Endothelial cell of hepatic sinusoid (primary cell): ENCODE data around the gene CPXM2.

Experiments
- in situ Hi-C: cut with HindIII; loops from 2 replicates; pipeline ENCODE4 v1.10.0; 2017; ENCODE audit warnings: low sequenced_read_pairs

CPXM2 gene

DNA sequence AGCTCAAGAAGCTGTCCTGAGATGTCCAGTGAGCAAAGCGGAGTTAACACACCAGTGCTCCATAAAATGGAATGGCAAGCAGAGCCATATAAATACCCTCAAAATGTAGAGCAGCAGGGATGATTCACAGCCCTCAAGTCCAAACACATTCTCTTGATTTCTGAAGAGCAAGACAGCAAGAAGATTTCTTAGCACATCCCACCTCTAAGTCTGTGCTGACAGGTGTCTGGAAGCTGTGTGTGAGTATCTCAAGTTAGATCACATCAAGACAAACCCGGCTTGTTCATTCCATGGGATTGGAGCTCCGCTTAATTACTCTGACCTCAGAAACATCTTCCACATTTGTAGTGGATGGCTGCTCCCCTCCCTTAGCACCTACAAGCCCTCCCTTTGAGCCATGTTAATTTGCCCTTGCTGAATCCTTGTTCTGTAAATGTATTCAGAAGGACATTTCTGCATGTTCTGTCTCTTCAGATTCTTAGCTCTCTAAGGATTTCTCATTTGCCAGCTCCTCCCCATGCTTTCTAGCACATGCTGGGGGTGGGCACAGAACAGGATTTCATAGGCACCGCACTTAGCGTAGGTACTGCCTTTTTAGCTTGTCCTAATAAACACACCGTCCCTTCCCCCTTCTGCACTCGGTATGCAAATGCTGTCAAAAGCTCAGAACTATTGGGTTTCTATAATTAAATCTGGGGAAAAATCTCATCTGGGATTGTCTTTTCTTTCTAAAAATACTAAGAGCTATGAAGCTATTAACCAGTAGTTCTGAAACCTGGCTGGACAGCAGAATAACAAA is 112.7 kb downstream of the CPXM2 start:
- in situ Hi-C loops, result no loop called here

DNA sequence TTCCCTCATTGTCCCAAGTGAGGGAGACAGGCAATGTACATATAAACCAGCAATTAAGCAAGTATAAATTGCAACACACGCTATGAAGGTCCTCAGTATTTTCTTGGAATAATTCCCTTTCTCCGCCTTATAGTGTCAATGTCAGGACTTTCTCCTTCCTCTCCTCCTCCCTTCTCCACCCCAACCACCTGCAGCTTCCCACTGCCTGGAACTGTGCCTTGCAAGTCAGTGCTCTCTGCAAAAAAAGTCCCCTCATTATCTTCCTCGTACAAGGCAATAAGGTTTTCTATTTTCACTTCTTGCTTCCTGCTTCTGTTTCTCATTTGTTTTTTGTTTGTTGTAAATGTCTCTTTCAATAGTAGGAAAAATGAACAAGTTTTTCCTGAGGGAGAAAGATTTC is 113.7 kb downstream of the CPXM2 start:
- in situ Hi-C loops, result no loop called here

DNA sequence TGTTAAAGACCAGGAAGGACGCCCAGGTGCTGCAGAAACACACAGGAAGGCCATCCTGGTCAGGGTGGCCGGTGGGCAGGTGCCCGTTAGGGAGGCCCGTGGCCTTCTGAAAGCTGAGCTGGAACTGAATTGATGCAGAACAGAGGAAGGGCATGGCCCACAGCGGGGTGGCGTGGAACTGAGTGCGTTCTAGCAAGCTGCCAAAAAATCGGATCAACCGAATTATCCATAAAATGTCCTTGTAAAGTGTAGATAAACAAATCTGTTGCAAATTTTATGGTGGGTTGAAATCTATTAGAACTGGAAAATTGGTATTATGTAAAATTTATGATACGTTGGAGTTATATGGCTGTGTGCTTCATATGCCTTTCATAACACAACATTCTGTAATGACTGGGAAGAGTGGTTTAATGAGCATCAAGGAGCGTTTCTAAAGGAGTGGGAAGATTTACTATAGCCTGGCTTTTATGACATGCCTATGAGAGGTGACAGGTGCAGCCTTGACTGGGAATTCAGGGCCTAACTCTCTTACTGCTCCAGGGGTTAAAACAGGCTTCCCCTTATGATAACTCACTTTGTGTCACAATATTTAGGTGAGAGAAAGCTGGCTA is 117.4 kb downstream of the CPXM2 start:
- in situ Hi-C loops, result no loop called here

DNA sequence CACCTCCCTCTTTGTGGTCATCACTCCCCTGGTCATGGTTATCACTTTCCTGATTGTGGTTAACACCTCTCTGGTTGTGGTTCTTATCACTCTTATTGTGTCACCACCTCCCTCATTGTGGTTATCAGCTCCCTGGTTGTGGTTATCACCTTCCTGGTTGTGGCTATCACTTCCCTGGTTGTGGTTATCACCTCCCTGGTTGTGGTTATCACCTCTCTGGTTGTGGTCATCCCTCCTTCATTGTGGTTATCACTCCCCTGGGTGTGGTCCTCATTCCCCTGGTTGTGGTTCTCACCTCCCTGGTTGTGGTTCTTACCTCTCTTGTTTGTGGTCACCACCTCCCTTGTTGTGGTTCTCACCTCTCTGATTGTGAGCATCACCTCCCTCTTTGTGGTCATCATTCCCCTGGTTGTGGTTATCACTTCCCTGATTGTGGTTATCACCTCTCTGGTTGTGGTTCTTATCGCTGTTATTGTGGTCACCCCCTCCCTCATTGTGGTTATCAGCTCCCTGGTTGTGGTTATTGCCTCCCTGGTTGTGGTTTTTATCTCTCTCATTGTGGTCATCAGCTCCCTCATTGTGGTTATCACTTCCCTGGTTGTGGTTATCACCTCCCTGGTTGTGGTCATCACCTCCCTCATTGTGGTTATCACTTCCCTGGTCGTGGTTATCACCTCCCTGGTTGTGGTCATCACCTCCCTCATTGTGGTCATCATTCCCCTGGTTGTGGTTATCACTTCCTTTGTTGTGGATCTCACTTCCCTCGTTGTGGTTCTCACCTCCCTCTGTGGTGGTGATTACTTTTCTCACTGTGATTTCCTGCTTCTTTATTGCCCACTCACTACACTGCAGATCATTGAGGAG is 118.7 kb downstream of the CPXM2 start:
- in situ Hi-C loops, result no loop called here

DNA sequence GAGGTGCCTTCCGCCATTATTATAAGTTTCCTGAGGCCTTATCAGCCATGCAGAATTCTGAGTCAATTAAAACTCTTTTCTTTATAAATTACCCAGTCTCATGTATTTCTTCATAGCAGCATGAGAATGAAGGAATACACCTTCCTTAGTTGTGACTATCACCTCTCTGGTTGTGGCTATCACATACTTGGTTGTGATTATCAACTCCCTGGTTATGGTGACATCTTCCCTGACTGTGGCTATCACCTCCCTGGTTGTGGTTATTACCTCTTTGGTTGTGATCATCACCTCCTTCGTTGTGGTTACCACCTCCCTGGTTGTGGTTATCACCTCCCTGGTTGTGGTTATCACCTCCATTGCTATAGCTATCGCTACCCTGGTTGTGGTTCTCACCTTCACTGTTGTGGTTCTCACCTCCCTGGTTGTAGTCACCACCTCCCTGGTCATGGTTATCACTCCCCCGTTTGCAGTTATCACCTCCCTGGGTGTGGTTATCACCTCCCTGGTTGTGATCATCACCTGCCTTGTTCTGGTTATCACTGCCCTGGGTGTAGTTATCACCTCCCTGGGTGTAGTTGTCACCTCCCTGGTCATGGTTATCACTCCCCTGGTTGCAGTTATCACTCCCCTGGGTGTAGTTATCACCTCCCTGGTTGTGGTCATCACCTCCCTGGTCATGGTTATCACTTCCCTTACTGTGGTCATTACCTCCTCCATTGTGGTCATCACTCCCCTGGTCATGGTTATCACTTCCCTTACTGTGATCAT is 119.5 kb downstream of the CPXM2 start:
- in situ Hi-C loops, result no loop called here

DNA sequence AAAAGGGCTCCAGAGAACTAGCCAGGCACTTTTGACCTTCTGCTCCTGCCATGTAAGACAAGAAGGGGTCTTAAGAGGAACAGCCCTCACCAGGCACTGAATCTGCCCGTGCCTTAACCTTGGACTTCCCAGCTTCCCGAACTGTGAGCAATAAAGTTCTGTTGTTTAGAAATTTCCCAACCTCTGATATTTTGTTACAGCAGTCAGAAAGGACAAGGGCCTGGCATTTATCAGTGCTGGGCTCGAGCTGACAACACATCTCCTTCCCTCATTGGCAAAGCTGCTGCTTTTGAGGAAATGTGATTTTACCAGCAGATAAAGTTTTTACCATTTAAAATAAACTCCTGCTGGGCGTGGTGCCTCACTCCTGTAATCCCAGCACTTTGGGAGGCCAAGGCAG is 122.0 kb downstream of the CPXM2 start:
- in situ Hi-C loops, result no loop called here

DNA sequence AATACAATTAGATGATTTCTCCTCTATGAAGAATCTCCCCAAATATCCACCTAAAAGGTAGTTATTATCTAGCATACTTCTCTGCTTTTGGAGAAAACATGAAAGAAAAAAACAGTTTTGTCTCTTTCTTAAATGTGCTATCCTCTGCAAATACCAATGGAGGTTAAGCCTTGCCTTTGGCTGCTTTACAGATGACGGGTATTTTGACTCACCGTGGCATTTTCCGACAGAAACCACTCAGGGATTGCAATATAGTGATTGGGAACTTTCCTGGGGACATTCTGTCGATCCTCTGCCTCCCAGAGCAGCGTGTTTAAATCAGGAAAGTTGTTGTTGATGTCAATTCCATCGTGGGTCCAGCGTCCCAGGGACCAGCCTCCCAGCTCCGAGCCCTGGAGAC is 124.8 kb downstream of the CPXM2 start:
- in situ Hi-C loops, result no loop called here

DNA sequence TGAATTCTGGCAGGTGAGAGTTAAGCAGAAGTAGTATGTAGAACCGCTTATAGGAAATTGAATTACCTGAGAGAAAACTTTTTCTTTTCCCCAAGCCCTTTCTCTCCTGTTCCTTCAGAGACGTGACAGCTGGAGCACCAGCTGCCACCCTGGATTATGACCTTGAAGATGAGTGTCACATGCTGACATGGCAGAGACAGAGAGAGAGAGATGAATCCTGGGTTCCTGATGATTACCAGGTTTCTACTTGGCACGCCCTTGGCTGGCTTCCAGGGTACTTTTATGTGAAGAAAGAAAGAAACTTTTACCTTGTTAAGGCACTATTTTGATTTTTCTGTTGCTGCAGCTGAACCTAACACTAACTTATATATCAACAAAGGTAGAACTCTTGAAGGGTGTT is 125.6 kb downstream of the CPXM2 start:
- in situ Hi-C loops, result no loop called here

DNA sequence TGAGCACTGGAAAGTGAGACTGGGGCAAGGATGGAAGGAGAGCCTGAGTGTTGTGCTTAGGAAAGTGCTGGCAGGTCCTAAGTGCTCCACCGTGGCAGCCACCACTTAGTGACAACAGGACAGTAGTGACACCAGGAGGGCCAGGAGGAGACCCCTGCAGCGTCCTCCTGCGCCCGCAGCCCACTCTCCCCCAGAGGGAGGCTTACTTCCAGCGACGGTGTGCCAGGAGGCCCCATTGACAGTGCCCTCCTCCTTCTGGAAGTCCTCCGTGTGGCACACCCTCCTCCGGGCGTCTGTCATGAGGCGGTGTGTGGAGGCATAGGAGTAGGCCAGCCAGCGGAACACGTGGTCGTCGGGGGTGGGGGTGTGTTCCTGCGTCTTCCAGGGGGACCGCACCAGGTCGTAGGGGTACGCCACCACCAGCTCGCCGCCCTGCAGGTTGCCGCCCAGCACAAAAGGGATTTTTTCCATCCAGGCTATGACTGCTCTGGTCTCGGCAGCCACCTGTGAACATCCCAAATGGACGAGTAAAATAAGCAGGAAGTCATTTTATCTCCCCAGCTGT is 129.9 kb downstream of the CPXM2 start:
- in situ Hi-C loops, result no loop called here

DNA sequence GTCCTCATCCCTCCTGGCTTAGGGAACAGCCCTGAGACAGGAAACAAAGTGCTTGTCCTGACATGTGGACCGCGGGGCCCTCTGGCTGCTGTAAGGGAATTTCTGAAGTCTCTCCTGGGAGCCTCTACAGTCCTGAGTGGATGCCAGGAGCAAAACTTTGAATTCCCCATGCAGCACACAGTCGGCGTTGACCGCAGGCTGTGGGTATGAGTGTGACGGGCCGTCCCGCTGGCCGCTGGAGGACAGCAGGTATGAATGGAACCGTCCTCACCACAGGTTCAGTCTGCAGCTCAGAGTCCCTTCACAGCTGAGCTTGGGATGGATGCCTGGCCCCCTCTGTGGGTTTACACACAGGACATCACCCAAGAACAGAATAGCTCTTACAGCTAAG is 130.6 kb downstream of the CPXM2 start:
- in situ Hi-C loops, result no loop called here

DNA sequence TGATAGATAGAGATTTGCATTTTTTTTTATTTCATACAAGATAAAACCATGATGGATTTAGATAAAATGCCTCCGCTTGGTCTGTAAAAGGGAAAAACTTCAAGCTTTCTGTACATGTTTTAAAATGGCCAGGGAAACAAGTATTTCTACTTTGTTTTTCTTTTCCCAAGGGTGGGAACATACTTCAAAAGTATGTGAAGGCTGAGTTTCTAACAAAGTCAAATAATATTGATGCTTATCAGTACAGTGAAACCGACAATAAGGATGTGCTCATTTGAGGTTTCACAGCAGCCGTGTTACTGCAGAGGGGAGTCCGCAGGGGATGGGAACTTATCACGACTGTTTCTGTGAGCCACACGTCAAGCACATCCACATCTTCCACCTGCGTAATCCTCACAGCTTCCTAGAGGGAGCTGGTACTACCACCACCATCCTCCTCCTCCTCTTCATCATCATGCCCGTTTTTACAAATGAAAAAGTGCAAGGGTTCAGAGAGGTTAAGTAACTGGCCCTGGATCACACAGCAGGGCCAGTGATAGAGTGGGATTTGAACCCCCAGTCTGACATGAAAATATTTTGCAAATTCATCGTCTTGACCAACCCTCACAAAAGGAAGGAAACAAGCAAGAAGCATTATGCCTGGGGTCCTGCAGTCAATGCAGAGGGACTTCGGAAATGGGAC is 131.1 kb downstream of the CPXM2 start:
- in situ Hi-C loops, result no loop called here

DNA sequence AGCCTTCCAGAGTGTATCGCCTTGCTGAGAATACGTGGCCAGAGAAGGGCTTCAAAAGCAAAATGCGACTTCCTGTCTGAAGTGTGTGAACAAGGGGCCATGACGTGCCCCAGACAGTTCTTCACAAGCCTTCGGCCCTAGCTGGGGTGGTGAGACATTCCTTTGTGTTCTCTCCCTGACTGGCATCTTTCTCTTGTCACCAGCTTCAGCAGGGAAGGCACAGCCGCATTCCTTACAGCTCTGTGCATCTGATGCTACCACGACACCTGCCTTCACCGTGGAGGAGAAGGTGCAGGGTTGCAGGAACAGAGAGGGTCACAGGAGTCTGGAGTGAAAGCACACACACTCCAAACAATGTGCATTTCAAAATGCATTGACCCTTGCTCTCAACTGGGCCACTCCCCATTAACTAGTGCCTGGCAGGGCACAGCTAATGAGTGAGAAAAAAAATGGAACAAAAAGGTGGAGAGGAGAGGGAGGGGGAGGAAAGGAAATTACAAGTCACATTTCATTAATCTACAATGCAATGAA is 132.0 kb downstream of the CPXM2 start:
- in situ Hi-C loops, result no loop called here

DNA sequence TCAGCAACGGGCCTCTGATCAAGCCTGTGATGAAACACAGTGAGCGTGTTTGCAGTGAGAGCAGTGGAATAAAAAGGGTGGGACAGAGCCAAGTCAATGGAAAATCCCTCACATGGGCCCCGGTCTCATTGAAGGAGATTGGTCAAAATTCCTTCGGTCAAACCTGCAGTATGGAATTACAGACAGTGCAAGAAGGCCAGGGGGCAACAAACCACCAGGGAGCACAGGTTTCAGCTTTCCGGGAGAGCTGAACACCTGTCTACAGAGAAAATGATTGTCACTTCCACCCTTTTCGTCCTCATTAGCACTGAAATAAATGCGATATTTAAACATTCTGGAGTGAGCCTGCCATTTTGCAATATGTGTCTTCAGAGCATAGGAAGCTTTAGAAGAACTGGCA is 132.6 kb downstream of the CPXM2 start:
- in situ Hi-C loops, result no loop called here

DNA sequence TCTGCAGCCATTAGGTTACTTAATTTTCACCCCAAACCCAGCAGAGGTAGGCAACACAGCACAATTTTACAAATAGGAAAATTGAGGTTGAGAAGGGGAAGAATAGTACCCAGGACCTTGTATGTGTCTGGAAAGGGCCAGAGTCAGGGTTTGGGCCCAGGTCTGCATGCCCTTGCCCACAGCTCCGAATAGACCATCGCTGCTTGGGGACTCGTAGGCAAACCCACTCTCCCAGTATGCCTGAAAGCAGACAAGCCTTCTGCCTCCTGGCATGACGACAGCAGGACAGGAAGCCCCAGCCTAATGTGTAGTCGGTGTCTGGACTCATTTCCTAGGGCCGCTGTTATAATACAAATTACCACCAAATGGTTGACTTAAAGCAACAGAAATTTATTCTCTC is 133.8 kb downstream of the CPXM2 start:
- in situ Hi-C loops, result no loop called here

DNA sequence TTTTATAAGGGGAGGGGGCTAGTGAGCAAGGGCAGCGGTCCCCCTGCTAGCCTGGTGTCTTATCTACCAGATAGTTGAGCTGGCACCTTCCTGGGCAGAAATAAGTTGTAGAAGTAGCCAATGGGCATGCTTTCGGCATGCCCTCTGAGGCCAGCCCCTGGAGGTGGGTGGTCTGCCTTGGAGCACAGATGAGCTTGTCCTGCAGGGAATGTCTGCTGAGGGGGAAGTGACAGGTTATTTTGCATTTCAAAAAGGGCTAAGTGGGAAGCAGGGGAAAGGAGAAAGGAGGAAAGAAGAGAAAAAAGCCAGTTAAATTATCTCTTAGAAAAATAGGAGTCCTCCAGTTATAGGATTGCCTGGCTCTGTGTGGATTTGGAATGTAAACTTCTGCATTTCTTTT is 136.5 kb downstream of the CPXM2 start:
- in situ Hi-C loops, result no loop called here

DNA sequence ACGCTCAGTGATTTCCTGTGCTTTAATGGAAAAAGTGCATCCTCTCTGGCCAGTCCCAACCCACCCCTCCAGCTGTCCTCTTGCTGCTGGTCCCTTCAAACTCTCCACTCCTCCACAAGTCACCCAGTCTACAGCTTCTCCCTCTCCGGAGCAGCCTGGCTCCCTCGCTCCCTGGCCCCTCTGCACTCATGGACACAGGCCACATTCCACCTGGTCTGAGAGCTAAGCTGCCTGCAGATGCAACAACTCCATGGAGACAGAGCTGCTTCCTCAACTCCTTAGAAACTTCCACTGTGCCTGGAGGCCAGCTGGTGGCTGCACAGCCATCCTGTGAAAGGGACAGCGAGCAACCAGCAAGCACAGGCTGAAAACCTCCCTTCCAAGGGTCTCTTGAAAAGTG is 137.5 kb downstream of the CPXM2 start:
- in situ Hi-C loops, result no loop called here

DNA sequence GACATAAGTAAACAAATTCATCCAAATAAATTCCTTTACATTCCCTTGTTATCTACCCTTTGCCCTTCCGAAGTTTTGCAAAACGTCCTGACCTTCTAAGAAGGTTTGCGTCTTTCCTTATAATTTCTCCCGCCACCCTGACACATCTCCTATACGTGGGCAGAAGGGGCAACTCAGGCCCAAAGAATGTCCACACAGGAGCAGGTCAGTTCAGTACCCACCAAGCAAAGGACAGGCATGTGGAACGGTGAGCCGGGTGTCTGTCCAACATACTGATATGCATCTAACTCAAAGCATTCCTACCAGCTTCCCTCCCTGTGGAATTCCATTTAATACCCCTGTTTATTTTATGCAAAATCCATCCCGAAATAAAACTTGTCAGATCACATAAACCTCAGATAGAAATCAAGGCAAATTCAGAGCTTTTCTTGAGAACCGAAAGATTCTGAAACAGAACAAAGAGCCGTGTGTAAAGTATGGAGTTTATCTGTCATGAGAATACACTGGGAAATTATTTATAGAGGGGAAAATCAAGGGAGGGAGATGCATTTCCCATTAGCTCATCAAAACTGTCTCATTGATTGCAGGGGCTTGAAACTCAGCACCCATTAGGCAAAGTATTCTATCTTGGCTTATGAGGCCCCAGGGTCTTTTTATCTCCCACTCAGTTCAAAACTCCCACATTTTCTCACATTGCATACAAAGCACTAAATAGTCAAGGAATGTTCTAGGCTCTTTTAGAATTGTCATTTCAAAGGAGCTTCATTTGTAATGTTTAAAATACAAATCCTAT is 140.1 kb downstream of the CPXM2 start:
- in situ Hi-C loops, result no loop called here

DNA sequence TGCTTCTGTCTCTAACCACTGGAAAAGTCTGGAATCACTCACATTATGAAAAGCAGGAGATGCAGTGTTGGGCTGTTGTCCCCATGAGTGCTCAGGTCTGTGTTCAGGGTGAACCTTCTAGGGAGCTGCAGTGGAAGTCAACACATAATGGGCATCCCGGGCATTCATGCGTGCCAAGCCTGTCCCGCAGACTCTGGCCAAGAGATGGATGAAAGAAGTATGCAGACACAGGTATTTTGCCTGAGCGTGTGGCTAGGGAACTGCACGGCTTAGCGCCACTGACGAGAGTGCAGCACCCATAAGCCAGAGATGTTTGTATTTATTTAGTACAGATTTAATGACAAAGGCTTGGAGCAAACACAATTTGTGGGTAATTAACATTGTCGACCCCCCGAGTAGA is 140.7 kb downstream of the CPXM2 start:
- in situ Hi-C loops, result no loop called here

DNA sequence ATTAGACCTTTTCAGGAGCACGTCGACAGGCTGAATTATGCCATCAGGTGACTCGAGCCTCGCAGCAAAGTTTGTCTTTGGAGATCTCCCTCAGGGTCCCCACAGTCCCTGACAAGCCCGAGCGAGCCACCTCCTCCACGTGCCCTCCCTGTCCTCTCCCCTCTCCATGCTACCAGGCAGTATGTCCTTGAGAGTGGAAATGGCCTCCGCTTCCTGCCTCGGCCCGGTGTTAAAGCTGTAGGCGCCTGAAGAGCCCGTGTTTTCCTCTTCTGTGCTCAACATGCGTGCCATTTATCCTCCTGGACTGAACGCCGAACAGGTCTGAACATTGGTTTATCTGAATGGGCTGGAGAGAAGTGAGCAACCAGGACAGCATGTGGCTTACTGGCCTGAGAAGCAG is 142.9 kb downstream of the CPXM2 start:
- in situ Hi-C loops, result no loop called here
